IMR-90 (cell line): ENCODE results near the gene KLHL6.

ENCODE experiments used
- MXI1 ChIP-seq: IDR thresholded peaks from 2 replicates; pipeline ENCODE4 v1.6.1; 2012; ENCODE audit warnings: low read depth, mild to moderate bottlenecking, low read length, moderate library complexity, borderline replicate concordance
- POLR2A ChIP-seq: IDR thresholded peaks from 2 replicates; pipeline ENCODE4 v1.6.1; 2012; ENCODE audit warnings: mild to moderate bottlenecking, low read depth, low read length
- RAD21 ChIP-seq: IDR thresholded peaks from 2 replicates; pipeline ENCODE4 v1.6.1; 2012; ENCODE audit warnings: low read length, improper control_type of control experiment
- TF ChIP-seq, protein P1 (sequence below): conservative IDR thresholded peaks from 2 replicates; pipeline ENCODE4 v1.5.1; 2012; ENCODE audit warnings: mild to moderate bottlenecking, low read depth, low read length, improper control_type of control experiment

DNA sequence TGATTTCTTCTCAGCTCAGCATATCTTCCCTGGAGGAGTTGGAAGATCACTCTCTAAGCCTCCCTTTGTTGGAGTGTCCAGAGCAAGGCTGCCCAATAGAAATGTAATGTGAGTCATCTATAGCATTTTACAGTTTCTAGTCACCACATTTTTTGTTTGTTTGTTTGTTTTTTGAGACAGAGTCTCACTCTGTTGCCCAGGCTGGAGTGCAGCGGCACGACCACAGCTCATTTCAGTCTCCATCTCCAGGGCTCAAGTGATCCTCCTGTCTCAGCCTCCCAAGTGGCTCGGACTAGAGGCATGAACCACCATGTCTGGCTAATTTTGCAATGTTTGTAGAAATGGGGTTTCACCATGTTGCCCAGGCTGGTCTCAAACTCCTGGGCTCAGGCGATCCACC, 21.3 kb downstream of the KLHL6 start:
- TF ChIP-seq, protein P1, sequence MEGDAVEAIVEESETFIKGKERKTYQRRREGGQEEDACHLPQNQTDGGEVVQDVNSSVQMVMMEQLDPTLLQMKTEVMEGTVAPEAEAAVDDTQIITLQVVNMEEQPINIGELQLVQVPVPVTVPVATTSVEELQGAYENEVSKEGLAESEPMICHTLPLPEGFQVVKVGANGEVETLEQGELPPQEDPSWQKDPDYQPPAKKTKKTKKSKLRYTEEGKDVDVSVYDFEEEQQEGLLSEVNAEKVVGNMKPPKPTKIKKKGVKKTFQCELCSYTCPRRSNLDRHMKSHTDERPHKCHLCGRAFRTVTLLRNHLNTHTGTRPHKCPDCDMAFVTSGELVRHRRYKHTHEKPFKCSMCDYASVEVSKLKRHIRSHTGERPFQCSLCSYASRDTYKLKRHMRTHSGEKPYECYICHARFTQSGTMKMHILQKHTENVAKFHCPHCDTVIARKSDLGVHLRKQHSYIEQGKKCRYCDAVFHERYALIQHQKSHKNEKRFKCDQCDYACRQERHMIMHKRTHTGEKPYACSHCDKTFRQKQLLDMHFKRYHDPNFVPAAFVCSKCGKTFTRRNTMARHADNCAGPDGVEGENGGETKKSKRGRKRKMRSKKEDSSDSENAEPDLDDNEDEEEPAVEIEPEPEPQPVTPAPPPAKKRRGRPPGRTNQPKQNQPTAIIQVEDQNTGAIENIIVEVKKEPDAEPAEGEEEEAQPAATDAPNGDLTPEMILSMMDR: no peak
- TF ChIP-seq POLR2A (no peak), MXI1 (no peak), RAD21 (no peak)
